HCT116 (cell line): ENCODE results near the gene PITHD1.

ENCODE experiments used
- ATF3 ChIP-seq: IDR thresholded peaks from 2 replicates; pipeline ENCODE4 v1.6.1; 2012
- CBX3 ChIP-seq: IDR thresholded peaks from 2 replicates; pipeline ENCODE4 v1.6.1; 2012; ENCODE audit warnings: low read depth
- CEBPB ChIP-seq: IDR thresholded peaks from 2 replicates; pipeline ENCODE4 v1.6.1; 2012; ENCODE audit warnings: low read depth
- EGR1 ChIP-seq: IDR thresholded peaks from 2 replicates; pipeline ENCODE4 v1.6.1; 2012; ENCODE audit warnings: low read depth
- EZH2phosphoT487 ChIP-seq: fragments of 200-600 bp; IDR thresholded peaks from 2 replicates; pipeline ENCODE4 v1.6.1; 2018; ENCODE audit warnings: antibody characterized with exemption, borderline replicate concordance
- JUND ChIP-seq: IDR thresholded peaks from 2 replicates; pipeline ENCODE4 v1.6.1; 2012
- MAX ChIP-seq: IDR thresholded peaks from 2 replicates; pipeline ENCODE4 v1.6.1; 2012
- POLR2A ChIP-seq: IDR thresholded peaks from 2 replicates; pipeline ENCODE4 v1.7.0; 2011; ENCODE audit warnings: borderline replicate concordance; ENCODE audit not compliant: insufficient read depth, insufficient read length; ENCODE audit errors: extremely low read depth
- RAD21 ChIP-seq: IDR thresholded peaks from 2 replicates; pipeline ENCODE4 v1.6.1; 2012; ENCODE audit warnings: low read depth, mild to moderate bottlenecking
- SRF ChIP-seq: IDR thresholded peaks from 2 replicates; pipeline ENCODE4 v1.6.1; 2012; ENCODE audit warnings: low read depth
- TF ChIP-seq, protein P1 (sequence below), 3 experiments: fragments of 200-600 bp in 1 of 3; sonication (generic) in 1 of 3; IDR thresholded peaks in 2 of 3; conservative IDR thresholded peaks in 1 of 3; 2 replicates each; pipeline ENCODE4 v1.5.1; 2012 to 2017; ENCODE audit warnings: low read depth in 2 of 3, low read length in 2 of 3, antibody characterized with exemption in 1 of 3, borderline replicate concordance in 1 of 3, control low read depth in 1 of 3, mild to moderate bottlenecking in 1 of 3, mixed read lengths in 1 of 3, mixed run types in 1 of 3, moderate library complexity in 1 of 3; ENCODE audit not compliant: insufficient read depth in 1 of 3
- TF ChIP-seq, protein P2 (sequence below): IDR thresholded peaks from 2 replicates; pipeline ENCODE4 v1.6.1; 2012; ENCODE audit warnings: low read depth

DNA sequence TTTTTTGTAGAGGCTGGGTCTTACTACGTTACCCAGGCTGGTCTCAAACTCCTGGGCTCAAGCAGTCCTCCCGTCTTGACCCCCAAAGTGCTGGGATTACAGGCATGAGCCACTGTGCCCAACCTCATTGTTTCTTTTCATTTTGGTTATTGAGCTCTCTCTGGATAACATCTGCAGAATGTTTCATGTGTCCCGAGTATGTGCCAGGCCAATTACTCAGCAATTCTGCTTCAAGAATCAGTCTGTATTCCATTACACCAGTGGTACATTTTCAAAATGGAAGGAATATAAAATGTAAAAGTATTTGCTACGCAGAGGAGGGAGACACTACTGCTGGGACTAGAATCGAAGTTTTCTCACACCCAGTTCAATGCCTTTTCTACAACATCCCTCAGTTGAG lies 36.6 kb upstream of the PITHD1 start:
- TF ChIP-seq, protein P1, sequence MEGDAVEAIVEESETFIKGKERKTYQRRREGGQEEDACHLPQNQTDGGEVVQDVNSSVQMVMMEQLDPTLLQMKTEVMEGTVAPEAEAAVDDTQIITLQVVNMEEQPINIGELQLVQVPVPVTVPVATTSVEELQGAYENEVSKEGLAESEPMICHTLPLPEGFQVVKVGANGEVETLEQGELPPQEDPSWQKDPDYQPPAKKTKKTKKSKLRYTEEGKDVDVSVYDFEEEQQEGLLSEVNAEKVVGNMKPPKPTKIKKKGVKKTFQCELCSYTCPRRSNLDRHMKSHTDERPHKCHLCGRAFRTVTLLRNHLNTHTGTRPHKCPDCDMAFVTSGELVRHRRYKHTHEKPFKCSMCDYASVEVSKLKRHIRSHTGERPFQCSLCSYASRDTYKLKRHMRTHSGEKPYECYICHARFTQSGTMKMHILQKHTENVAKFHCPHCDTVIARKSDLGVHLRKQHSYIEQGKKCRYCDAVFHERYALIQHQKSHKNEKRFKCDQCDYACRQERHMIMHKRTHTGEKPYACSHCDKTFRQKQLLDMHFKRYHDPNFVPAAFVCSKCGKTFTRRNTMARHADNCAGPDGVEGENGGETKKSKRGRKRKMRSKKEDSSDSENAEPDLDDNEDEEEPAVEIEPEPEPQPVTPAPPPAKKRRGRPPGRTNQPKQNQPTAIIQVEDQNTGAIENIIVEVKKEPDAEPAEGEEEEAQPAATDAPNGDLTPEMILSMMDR (IDR thresholded peaks at IDR 0.05 in 2 of 3, conservative IDR thresholded peaks at IDR 0.05 in 1 of 3; ENCODE audit: borderline replicate concordance in 1 of 3, insufficient read depth in 1 of 3, low read depth in 2 of 3, low read length in 2 of 3): no peak
- TF ChIP-seq CBX3 (no peak), JUND (no peak), MAX (no peak), EGR1 (no peak), ATF3 (no peak), CEBPB (no peak), SRF (no peak), EZH2phosphoT487 (no peak), POLR2A (no peak), RAD21 (no peak)
- TF ChIP-seq, protein P2, sequence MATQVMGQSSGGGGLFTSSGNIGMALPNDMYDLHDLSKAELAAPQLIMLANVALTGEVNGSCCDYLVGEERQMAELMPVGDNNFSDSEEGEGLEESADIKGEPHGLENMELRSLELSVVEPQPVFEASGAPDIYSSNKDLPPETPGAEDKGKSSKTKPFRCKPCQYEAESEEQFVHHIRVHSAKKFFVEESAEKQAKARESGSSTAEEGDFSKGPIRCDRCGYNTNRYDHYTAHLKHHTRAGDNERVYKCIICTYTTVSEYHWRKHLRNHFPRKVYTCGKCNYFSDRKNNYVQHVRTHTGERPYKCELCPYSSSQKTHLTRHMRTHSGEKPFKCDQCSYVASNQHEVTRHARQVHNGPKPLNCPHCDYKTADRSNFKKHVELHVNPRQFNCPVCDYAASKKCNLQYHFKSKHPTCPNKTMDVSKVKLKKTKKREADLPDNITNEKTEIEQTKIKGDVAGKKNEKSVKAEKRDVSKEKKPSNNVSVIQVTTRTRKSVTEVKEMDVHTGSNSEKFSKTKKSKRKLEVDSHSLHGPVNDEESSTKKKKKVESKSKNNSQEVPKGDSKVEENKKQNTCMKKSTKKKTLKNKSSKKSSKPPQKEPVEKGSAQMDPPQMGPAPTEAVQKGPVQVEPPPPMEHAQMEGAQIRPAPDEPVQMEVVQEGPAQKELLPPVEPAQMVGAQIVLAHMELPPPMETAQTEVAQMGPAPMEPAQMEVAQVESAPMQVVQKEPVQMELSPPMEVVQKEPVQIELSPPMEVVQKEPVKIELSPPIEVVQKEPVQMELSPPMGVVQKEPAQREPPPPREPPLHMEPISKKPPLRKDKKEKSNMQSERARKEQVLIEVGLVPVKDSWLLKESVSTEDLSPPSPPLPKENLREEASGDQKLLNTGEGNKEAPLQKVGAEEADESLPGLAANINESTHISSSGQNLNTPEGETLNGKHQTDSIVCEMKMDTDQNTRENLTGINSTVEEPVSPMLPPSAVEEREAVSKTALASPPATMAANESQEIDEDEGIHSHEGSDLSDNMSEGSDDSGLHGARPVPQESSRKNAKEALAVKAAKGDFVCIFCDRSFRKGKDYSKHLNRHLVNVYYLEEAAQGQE: no peak
